Astrocyte of the cerebellum (primary cell): ENCODE measurements around the gene RIC1.
"Not testable (repeated sequence)": the region's sequence is repeated elsewhere in the genome, so short reads cannot be mapped to it uniquely, and the experiment has no call there.

Experiments used
- DNase-seq: peaks from one replicate; pipeline ENCODE4 v3.0.0-alpha.2; 2011; ENCODE audit warnings: low read depth
- H3K4me3 ChIP-seq: 2 replicates; pipeline ENCODE4 v1.5.1; 2011; ENCODE audit warnings: mild to moderate bottlenecking, low read depth, low read length, moderate library complexity
- CTCF ChIP-seq: IDR thresholded peaks from 2 replicates; pipeline ENCODE4 v1.5.1; 2012; ENCODE audit warnings: low read length, low read depth, moderate library complexity, mild to moderate bottlenecking; ENCODE audit errors: missing control alignments
- in situ Hi-C: cut with HindIII; loops from 2 replicates; pipeline ENCODE4 v1.10.0; 2017; ENCODE audit warnings: low sequenced_read_pairs

Gene RIC1

GRCh38 chr9:5622016-5622415, 6.9 kb upstream of the RIC1 start:
- DNase-seq: peak; percentile 71
- in situ Hi-C loops: no loop called here
- TF ChIP-seq CTCF: no peak
- no peak overlapping the region for H3K4me3 ChIP-seq

- no peak overlapping the region for H3K4me3 ChIP-seq
- no peak for TF ChIP-seq CTCF
- in situ Hi-C loops: no loop called here
- DNase-seq: no peak
Observed at GRCh38 chr9:5624655-5625054, 4.3 kb upstream of the RIC1 start.

GRCh38 chr9:5626727-5627634, 1.9 kb upstream of the RIC1 start:
- TF ChIP-seq CTCF: no peak
- in situ Hi-C loops: no loop called here
- peak; percentile 60 for DNase-seq
- H3K4me3 ChIP-seq: peak overlapping the region; percentile 61

GRCh38 chr9:5627686-5628085, 1.2 kb upstream of the RIC1 start:
- in situ Hi-C loops: not testable (repeated sequence)

GRCh38 chr9:5628183-5628529, 751 bp upstream of the RIC1 start:
- TF ChIP-seq CTCF: no peak
- H3K4me3 ChIP-seq: peak overlapping the region; percentile 61
- no peak for DNase-seq
- in situ Hi-C loops: no loop called here

More at GRCh38 chr9:5627686-5628085, 1.2 kb upstream of the RIC1 start:
- peak overlapping the region; percentile 61 for H3K4me3 ChIP-seq
- DNase-seq: not testable (repeated sequence)

- DNase-seq: no peak
- TF ChIP-seq CTCF: no peak
- peak overlapping the region; percentile 61 for H3K4me3 ChIP-seq
- in situ Hi-C loops: no loop called here
Observed at GRCh38 chr9:5629312-5630080, 589 bp downstream of the RIC1 start.

- H3K4me3 ChIP-seq: peak overlapping the region; percentile 61
- peak; percentile 44 for DNase-seq
- in situ Hi-C loops: no loop called here
- no peak for TF ChIP-seq CTCF
Observed at GRCh38 chr9:5630081-5630507, 1.2 kb downstream of the RIC1 start.
